ENCODE results near the gene GPN2. TPM values are rescaled to one million over a fixed set of nuclear protein-coding genes. Genes with fewer than 3 reads are reported as not detected.

Gene GPN2
- total and polyA plus RNA-seq, 8 donors, result 9.4 to 14.2 (median 11.5) TPM

- no peaks in the 10 kb centered on the region for H3K4me1 ChIP-seq
- H3K9me3 ChIP-seq, result no peaks in the 10 kb centered on the region
- FAIRE-seq, result no peak
- TF ChIP-seq, protein P1, sequence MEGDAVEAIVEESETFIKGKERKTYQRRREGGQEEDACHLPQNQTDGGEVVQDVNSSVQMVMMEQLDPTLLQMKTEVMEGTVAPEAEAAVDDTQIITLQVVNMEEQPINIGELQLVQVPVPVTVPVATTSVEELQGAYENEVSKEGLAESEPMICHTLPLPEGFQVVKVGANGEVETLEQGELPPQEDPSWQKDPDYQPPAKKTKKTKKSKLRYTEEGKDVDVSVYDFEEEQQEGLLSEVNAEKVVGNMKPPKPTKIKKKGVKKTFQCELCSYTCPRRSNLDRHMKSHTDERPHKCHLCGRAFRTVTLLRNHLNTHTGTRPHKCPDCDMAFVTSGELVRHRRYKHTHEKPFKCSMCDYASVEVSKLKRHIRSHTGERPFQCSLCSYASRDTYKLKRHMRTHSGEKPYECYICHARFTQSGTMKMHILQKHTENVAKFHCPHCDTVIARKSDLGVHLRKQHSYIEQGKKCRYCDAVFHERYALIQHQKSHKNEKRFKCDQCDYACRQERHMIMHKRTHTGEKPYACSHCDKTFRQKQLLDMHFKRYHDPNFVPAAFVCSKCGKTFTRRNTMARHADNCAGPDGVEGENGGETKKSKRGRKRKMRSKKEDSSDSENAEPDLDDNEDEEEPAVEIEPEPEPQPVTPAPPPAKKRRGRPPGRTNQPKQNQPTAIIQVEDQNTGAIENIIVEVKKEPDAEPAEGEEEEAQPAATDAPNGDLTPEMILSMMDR (IDR thresholded peaks at IDR 0.05), result no peak
- no peak for DNase-seq
- no peaks in the 10 kb centered on the region for H3K27me3 ChIP-seq
- H3K36me3 ChIP-seq, result peaks cover 0 to 21% (median 0%) of the 10 kb centered on the region in 3 donors
- intact Hi-C loops (cut with DNase I), result no loop called here
- no peak overlapping the region for H3K4me3 ChIP-seq
- H3K27ac ChIP-seq, result no peak overlapping the region
- peak in 2 of 4 donors; percentile 38 to 41 for ATAC-seq
- 87 to 92% methylated on average over 23 of the region's 23 CpGs for WGBS, 2 donors
Observed at GRCh38 chr1:26833432-26834405, 56.4 kb downstream of the GPN2 start.

- peaks cover 0 to 11% (median 0%) of the 10 kb centered on the region in 3 donors for H3K4me1 ChIP-seq
- H3K27ac ChIP-seq, result no peak overlapping the region
- intact Hi-C loops (cut with DNase I), result no loop called here
- H3K27me3 ChIP-seq, result no peaks in the 10 kb centered on the region
- no peaks in the 10 kb centered on the region for H3K9me3 ChIP-seq
- ATAC-seq (no peak), FAIRE-seq (no peak), DNase-seq (no peak)
- 85 to 86% methylated on average over 16 of the region's 16 CpGs for WGBS, 2 donors
- TF ChIP-seq, protein P1 (IDR thresholded peaks at IDR 0.05), result no peak
- peaks cover 0 to 21% (median 0%) of the 10 kb centered on the region in 3 donors for H3K36me3 ChIP-seq
- H3K4me3 ChIP-seq, result no peak overlapping the region
Observed at GRCh38 chr1:26832249-26832960, 57.7 kb downstream of the GPN2 start.

DNA sequence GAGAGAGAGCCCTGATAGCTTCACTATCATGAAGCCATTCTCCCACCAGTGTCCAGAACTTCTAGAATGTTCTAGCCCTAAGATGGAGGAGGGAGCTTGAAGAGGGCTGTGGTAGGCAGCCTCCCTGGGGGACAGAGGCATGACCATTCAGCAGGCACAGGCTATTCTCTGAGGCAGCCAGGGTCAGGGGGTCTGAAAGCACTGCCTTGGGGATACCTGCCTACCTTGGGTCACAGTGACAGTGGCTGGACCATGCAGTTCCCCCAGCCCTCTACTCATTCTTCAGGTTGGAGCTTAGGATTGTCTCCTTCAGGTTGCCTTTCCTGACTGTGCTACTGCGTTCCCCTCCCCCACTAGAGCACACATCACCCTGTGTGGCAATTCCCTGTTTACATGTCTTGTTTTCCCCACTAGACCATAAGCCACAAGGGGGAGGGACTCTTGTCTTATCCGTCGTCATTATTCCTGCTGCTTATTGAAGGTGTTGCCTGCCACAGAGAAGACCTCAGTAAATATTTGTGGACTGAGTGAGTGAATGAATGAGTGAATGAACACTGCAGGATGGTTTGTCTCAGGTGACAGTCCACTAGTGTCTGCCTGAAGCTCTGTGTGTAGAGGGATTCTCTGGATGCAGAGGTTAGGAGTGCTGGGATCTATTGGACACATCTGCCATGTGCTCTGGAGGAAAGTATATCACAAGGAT lies 58.4 kb downstream of the GPN2 start:
- Histone ChIP-seq H3K4me1 (peaks cover 0 to 12% (median 0%) of the 10 kb centered on the region in 3 donors), H3K27me3 (no peaks in the 10 kb centered on the region), H3K4me3 (no peak overlapping the region), H3K27ac (no peak overlapping the region), H3K36me3 (peaks cover 0 to 21% (median 0%) of the 10 kb centered on the region in 3 donors), H3K9me3 (no peaks in the 10 kb centered on the region)
- ATAC-seq, result no peak
- intact Hi-C loops (cut with DNase I), result no loop called here
- TF ChIP-seq, protein P1 (IDR thresholded peaks at IDR 0.05), result no peak
- DNase-seq, result no peak
- FAIRE-seq, result no peak
- WGBS, 2 donors, result 63 to 69% methylated on average over 3 of the region's 3 CpGs

DNA sequence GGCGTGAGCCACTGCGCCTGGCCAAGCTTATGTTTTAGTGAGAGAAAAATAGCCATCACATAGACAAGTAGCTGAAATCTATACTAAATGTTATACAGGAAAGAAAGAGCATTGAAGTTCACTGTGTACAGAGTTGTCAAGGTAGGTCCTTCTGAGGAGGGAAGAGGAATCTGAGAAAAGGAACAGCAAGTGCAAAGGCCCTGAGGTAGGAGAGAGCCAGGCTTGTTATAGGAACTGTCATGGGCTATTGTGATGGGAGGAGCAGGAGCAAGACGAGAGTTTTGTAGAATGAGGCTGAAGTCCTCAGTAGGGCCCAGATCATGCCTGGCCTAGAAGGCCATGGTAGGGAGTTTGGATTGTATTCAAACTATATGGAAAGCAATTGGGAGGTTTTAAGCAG lies 59.0 kb downstream of the GPN2 start:
- ATAC-seq, result no peak
- no peak overlapping the region for H3K4me3 ChIP-seq
- no peaks in the 10 kb centered on the region for H3K9me3 ChIP-seq
- no peak overlapping the region for H3K27ac ChIP-seq
- TF ChIP-seq, protein P1 (IDR thresholded peaks at IDR 0.05), result no peak
- H3K36me3 ChIP-seq, result peaks cover 0 to 21% (median 0%) of the 10 kb centered on the region in 3 donors
- intact Hi-C loops (cut with DNase I), result no loop called here
- WGBS, 2 donors, result 94 to 97% methylated on average over 3 of the region's 3 CpGs
- no peak for FAIRE-seq
- H3K27me3 ChIP-seq, result no peaks in the 10 kb centered on the region
- H3K4me1 ChIP-seq, result peaks cover 0 to 12% (median 0%) of the 10 kb centered on the region in 3 donors
- no peak for DNase-seq
